GM18873 (cell line): Measurements from ENCODE around the gene TAB2.
A peak's percentile ranks its signal among the peaks of the same experiment; 100 is the strongest.

Experiments
- ATAC-seq: cut with Tn5 transposase; IDR thresholded peaks from one replicate; pipeline ENCODE4 v1.9.1; 2021; ENCODE audit warnings: mild to moderate bottlenecking, moderate library complexity, moderate number of reproducible peaks; ENCODE audit not compliant: unreplicated experiment, low FRiP score

TAB2 gene

DNA sequence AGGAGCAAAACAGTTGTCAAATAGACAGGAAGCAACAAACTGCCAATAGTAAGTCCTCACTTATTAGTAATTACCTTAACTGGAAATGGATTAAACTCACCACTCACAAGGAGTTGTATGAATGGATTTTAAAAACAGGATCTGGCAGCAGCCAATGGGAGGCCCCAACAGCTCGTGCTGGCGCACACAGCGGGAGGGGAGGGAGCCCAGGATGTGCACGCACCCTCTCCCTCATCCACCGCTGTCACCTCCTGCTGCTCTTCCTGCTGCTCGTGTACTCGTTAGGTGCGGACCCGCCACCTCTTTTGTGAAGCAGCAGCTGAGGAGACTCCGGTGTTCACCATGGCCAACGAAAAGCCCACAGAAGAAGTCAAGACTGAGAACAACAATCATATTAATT lies 82.5 kb downstream of the TAB2 start, which contains the start of gene SUMO4:
Gene SUMO4 (plus strand): TSS at position 213 of the 400 bp plus-strand sequence. CDS start 130 bp downstream, at position 343.
- ATAC-seq = no peak

- no peak for ATAC-seq
Measured at GRCh38 chr6:149403534-149403933, 86.0 kb downstream of the TAB2 start.

GRCh38 chr6:149405823-149406765 lies 88.6 kb downstream of the TAB2 start:
- ATAC-seq = no peak

- ATAC-seq = no peak
Measured at GRCh38 chr6:149409617-149410016, 92.1 kb downstream of the TAB2 start.

DNA sequence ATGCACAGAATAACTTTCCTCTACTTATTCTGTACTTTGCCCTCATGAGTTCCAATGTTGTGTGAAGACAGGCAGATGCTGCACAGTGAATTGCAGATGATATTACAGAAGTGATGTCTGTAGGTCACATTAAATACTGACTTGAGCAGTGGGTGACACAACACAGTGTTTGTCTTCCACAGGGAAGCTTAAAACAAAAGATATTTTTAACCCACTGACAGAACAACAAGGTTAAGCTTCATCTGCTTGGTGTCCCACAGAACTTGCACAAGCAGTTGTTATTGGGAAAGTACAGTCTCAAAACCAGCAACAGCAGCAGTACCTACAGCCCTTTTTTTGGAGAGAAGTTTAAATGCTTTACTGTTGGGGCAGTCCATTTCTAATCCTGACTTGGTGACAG lies 93.0 kb downstream of the TAB2 start:
- ATAC-seq = no peak

- no peak for ATAC-seq
Measured at GRCh38 chr6:149414009-149414408, 96.5 kb downstream of the TAB2 start.

GRCh38 chr6:149414821-149415220 lies 97.3 kb downstream of the TAB2 start:
- no peak for ATAC-seq

- ATAC-seq = no peak
Measured at GRCh38 chr6:149419696-149420404, 102.3 kb downstream of the TAB2 start.

- no peak for ATAC-seq
Measured at GRCh38 chr6:149421132-149421531, 103.6 kb downstream of the TAB2 start.

GRCh38 chr6:149422581-149422980 lies 105.1 kb downstream of the TAB2 start:
- no peak for ATAC-seq

- ATAC-seq = no peak
Measured at GRCh38 chr6:149423964-149424440, 106.5 kb downstream of the TAB2 start.

- no peak for ATAC-seq
Measured at GRCh38 chr6:149425224-149425623, 107.7 kb downstream of the TAB2 start.

DNA sequence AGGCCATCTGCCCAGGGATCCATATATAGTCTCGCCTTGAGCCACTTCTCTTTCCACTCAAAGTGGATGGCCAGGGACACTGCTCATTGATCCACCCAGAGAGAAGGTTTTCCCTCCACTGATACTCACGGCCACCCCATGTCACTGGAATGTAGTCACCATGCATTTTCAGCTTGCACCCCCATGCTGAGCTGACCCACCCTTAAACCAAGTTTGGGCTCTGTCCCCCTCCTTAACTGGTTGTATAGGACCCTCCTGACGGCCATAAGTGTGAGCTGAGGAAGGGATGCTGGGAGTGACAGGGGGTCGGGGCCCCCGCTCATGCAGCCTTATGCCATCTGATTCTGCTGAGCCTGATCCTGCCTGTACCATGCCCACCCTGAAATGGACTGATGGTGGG lies 108.2 kb downstream of the TAB2 start:
- ATAC-seq = no peak

GRCh38 chr6:149428606-149429005 lies 111.1 kb downstream of the TAB2 start:
- no peak for ATAC-seq

GRCh38 chr6:149429427-149430360 lies 112.2 kb downstream of the TAB2 start:
- no peak for ATAC-seq

DNA sequence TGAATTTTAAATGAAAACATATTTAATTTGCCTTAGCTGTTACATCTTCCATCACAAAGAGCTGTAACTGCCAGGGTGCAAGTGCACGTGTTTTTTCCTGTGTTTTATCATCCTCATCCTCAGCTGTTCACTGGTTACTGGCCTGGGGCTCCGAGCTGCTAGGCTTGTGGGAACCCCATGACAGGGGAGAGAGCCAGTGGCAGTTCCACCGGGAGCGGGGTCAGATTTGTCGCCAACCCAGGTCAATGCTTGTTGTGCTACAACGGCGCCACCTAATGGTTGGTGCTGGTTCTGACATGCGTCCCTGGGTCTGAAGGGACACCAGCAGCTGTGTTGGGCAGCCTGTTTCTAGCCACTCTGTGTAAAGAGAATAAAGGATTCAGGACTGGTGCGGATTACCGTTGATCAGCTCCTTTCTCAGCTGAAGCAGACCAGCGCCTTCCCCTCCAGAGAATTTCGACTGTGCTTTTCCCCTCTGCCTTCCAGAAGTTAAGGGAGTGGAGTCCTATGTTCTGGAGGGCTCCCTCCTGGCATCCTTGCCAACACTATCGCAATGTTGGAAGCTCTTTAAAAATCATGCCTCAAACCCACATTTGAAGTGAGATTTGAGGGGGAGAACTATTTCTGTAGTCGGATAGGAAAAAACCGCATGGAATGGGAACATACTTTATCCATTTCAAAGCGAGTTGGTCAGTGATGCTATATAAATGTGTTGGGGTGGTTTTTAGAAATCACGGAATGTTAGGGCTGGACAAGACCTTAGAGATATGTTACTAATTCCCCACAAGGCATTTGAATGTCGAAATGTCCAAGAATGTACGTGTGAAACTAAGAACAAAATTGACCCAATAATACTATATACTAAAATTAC lies 114.6 kb downstream of the TAB2 start:
- ATAC-seq = peak; percentile 74

GRCh38 chr6:149433405-149433804 lies 115.9 kb downstream of the TAB2 start:
- no peak for ATAC-seq

- no peak for ATAC-seq
Measured at GRCh38 chr6:149433881-149434280, 116.4 kb downstream of the TAB2 start.

GRCh38 chr6:149435919-149436586 lies 118.5 kb downstream of the TAB2 start:
- no peak for ATAC-seq
